Stimulated activated CD8-positive, alpha-beta memory T cell treated with anti-CD3 and anti-CD28 coated beads, Interleukin-12 subunit alpha, Interleukin-12 subunit beta, amount 100 ng/mL, for 4 hours (primary cell): Measurements from ENCODE around the gene TBATA.
"Not testable (repeated sequence)": the region's sequence is repeated elsewhere in the genome, so short reads cannot be mapped to it uniquely, and the experiment has no call there.

Experiments used
- DNase-seq: peaks from one replicate; pipeline ENCODE4 v3.0.0-alpha.2; 2020; ENCODE audit warnings: low read depth

Gene TBATA

DNA sequence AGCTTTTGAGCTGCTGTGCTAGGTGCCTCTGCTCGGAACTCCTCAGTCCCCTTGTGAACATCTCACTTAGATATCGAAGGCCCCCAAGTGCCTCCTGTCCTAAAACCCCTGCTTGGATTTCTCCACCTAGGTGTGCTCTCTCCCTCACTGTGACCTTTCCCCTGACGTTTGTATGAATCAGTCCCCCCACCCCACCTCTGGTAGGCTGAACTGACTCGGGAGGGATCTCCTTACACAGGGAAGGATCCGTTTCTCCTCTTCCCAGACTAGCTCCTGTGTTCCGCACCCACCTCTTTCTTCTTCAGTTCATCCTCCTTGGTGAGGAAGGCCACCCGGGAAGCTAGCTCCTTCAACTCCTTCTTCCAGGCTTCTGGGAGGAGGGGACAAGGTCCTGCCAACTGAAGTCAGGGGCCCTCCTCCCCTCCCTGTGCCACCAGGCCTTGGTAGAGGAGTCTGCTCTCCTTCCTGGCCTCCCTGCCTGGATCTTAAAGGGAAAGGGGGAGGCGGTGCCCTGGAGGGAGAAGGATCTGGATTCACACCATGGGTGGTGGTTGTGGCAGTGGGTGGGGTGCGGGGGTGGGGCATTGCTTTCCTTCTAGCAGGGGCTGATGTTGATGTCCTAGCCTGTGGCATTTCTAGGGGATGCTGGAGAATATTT lies 6.8 kb downstream of the TBATA start:
- DNase-seq, result no peak

DNA sequence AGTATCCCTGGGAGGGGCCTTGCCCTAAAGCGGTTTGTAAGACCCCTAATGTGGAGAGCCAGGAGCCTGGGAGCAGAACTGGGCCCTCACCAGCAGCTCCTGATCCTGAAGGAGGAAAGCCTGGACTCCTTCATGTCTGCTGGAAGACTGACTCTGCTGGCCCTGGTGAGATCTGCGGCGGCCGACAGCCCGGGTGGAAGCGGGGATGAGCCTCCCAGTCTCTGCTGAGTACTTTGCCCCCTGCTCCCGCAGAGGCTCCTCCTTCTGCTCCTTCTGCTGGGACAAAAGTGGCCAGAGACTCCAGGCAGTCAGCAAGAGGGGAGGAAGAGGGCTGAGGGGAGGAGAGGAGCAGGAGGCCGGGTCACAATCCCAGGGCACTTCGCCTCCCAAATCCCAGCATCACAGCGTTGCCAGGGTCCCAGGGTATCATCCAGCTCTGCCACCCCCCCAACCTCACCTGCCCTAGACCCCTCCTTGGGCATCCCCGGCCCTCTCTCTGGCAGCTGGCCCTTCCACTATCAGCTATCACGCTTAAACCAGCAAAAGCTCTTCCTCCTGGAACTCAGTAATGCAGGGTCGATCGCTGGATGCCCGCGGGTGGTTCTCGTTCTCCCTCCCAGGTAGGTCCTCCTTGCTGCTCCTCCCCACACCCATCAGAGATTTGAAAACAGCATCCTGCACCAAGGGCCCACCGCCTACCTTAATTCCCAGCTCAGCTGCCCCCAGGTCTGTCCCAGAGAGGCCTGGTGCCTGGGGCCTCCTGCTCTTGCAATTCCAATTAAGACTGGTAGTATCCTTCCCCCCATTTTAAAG lies 7.9 kb downstream of the TBATA start:
- DNase-seq, result no peak

DNA sequence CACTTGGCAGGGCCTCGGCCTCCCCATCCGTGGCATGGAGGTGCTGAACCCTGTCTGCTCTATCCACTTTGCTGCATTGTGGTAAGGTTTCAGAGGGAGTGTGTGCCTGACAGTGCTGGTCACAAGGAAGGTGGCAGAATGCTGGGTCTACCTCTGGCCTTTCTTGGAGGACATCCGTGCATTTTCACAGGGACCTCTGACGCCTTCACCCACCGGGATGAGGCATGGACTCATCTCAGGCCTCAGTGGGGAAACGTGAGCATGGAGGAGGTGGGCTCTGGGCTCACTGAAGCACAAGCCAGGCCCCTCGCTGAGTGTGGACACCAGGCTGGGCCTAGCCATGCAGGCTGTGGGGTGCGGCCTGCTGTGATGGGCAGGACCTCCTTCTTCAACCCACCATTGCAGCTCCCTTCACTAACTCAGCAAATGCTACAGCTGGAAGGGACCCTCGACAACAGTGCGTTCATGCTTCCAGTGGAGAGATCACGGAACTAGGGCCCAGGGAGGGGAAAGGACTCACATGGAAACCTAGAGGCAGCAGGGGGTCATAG lies 8.6 kb downstream of the TBATA start:
- no peak for DNase-seq

DNA sequence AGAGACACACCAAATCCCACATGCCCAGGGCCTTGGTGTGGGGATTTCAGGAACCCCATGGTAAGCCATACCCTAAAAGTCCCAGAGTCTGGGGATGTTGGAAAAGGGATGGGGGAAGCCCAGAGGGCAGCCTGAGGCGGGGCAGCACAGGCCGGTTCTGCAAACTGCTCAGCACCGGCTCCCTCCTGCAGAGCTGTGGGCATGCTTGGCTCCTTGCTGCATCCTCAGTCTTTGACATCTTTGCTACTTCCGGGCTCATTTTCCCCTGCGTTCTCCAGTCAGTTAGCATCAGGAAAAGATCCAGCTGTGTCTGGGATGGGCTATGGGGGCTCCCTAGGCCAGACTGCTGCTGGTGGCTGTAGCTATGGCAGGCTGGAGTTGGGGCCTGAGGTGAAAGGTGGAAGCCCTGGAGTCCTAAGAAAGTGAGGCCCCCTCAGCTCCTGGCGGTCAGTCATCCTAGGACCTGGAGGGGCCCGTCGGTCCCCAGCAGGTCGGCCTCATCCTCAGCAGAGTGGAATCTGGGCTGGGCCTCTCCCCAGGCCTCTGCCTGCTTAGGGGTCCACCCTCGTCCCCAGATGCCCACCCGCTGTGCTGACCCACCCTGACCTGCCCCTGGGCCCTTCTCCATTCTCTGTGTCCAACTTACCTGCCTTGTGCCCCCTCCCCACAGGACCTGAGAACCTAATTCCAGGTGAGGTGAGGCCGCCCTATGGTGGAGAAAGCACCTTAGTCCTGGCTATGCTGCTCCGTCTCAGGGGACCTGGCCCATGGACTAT lies 9.3 kb downstream of the TBATA start:
- no peak for DNase-seq

DNA sequence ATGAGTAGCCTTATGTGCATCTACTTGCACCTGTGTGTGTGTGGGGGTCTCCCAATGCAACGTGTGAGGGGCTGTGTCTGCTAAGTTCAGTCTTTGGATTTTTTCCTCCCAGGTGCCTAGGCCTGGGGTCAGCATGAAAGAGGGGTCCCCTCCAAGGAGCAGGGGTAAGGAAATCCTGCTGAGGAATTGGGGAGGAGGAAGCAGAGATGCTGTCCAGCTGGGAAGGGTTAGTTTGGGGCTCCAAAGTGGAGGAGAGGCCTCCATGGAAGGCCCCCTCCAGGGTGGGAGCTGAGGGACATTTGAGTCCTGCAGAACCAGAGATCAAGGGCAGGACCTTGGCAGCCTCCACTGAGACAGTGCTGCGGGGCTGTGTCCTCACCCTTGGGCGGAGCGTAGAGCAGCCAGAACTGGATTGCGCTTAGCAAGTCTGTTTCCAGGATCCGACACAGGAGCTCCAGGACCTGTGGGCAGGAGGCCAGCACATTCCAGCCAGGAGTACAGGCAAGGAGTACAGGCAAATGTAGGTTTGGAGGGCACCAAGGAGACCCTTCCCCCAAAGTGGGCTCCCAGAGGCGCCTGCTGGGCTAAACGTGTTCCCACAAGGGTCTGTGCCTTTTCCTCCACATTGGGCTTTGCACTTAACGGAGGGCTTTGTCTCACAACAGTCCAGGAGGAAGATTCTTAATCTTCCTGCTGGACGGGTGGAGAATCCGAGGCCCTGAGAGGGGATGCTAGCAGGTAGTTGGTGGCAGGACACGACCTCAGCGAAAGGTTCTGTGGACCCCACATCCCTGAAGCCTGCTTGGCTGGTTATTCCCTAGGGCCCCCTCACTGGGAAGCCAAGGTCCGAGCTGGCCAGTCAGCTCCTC lies 10.1 kb downstream of the TBATA start:
- DNase-seq, result no peak

DNA sequence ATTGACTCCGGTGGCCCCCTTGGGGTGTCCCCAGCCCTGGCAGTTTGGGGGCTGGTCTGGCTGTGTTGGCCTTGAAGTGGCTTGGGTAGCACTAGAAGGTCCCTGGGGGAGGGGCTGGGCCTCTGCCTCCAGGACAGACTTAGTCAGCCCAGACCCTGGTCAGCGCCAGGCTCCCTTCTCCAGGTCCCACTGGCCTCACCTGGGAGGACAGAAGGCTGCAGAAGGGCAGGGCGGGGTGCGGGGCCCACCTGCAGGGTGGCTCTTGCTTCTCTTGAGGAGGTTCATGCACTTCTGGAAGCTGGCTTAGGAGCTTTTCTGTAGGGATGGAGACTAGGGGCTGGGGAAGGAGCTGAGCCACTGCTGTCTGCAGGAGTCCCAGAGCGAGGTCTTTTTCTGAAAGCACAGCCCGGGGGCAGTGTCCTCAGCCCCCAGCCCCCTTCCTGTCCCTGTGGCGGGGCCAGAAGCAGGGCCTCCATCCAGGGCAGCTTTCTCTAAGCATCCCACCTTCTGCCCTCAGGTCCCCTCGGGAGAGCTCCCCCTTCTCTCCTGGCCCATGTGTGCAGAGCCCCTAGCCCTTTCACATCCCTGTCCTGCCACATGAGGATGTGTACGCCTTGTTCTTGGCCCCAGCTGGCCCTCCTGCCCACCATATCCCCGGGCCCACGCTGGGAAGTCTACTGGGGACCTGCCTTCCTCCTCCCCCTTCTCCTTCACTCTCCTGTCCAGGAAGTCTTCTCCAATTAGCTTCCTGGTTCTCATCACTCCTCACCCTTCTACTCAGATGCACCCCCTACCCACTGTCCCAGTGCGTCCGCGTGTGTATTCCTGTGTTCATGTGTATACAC lies 11.0 kb downstream of the TBATA start:
- no peak for DNase-seq

DNA sequence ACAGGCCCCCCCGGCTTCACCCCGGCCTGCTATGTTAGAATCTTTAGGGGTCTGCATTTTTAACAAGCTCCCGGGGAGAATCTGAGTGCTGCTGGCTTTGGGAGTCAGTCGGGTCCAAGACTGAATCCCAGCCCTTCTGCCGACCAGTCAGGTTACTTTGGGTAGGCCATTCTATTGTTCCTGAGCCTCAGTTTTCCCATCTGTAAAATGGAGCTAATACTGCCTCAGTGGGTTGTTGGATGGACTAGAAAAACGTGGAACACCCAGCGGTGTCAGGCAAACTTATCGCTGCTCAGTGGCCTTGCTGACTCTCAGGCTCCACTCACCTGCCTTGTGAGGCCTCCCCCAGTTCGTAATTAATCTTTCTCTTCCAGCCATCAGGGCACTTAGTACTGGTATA lies 11.7 kb downstream of the TBATA start:
- DNase-seq, result no peak

DNA sequence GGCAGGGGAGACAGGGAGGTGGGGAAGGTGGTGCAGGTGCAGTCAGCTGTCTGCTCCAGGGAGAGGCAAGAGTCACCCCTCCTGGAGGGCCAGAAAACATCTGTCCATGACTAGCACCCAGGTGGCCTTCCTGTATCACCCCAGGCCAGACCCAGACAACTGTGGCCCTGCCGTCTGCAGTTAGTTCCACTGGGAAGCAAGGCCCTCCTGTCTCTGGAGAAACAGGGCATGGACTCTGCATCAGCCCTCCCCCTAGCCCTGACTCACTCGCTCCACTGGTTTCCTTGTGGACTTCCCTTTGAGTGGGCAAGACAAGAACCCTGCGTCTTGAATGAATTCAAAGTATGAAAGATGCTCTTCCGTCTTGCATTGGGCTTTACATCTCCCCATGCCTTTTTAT lies 12.6 kb downstream of the TBATA start:
- DNase-seq, result no peak

DNA sequence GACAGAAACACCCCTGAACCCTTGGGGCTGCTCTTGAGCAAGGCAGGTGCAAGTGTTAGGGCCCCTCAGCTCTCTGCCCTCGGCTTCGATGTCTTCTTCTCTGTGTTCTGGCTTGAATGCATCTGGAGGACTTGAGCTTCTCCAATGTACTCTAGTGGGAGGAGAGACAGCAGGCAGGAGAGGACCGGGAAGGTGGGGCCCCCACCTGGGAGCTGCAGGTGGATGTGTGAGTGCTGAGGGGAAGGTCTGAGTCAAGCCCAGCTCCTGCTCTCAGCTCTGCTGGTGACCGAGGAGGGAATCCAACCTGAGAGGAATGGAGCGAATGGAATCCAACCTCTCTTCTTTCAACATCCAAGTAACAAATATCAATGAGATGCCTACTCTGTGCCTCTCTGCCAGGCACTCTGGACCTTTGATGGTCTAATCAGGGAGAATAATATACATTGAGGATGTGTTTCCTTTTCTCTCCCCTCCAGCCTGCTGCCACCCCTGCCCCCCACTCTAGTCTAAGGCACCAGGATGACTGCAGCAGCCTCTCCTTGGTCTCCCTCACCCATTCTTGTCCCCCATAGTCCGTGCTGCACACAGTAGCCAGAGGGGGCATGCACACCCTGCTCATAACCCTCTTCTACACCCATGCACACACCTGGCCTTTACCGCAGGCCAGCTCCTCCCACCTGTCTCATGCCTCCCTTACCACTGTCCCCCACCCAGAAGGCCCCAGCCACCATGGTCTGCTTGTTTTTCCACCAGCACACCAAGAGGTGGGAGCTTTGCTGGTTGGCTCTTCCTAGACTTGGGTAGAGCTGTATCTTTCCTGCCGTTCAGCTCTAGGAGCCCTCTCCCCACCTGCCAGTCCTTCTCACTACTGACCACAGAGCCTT lies 13.6 kb downstream of the TBATA start:
- no peak for DNase-seq

DNA sequence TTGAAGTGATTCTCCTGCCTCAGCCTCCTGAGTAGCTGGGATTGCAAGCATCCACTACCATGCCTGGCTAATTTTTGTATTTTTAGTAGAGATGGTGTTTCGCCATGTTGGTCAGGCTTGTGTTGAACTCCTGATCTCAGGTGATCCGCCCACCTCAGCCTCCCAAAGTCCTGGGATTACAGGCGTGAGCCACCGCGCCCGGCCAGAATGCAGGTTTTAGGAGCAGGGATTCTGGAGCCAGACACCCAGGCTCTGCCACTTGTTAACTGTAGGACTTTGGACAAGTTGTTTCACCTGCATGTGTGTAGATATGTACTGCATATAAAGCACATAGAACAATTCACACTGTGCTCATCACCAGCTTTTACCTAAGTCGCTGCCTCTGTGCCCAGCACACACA lies 14.7 kb downstream of the TBATA start:
- not testable (repeated sequence) for DNase-seq

DNA sequence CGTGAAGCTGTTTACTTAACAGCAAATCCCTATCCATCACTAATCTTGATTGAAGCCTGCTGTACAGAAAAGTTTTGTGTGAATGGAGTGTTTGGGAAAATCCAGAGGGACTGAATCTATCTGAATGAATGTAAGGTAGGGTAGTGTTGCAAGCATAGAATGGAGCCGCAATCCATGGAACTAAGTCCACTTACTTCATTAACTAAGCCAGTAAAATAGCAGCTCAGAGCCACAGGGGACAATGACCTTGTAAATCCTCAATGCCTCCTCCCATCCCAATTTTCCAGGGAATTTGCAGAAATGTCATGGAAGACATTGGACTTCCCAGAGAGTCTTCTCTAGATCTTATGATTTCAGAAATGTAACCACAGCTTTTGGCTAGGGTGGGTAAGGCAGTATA lies 15.2 kb downstream of the TBATA start:
- DNase-seq, result no peak

DNA sequence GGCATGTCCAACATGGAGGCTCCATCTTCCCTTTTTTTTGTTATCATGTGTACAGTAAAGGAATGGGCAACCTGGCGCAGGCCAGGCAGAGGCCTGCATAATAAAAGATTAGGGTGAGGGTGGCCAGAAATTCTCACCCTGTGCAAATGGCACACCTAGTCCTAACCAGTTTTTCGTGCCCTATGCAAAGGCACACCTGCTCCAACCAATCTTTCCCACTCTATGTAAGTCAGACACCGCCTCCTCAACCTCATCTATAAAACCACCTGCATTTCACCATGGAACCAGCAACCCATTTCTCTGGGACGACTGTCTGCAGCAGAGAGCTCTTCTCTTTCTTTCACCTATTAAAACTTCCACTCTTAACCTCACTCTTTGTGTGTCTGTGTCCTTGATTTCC lies 16.1 kb downstream of the TBATA start:
- no peak for DNase-seq

DNA sequence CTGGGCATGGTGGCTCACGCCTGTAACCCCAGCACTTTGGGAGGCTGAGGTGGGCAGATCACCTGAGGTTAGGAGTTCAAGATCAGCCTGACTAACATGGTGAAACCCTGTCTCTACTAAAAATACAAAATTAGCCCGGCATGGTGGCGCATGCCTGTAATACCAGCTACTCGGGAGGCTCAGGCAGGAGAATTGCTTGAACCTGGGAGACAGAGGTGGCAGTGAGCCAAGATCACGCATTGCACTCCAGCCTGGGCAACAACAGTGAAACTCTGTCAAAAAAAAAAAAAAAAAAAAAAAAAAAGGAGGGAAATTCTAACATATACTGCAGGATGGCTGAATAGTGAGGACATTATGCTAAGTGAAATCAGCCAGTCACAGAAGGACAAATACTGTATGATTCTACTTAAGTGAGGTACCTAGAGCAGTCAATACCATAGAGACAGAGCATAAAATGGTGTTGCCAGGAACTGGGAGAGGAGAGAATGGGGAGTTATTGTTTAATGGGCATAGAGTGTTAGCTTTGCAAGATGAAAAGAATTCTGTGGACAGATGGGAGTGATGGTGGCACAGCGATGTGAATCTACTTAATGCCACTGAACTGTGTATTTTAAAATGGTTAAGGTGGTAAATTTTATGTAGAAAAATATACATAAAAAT lies 17.0 kb downstream of the TBATA start:
- not testable (repeated sequence) for DNase-seq

DNA sequence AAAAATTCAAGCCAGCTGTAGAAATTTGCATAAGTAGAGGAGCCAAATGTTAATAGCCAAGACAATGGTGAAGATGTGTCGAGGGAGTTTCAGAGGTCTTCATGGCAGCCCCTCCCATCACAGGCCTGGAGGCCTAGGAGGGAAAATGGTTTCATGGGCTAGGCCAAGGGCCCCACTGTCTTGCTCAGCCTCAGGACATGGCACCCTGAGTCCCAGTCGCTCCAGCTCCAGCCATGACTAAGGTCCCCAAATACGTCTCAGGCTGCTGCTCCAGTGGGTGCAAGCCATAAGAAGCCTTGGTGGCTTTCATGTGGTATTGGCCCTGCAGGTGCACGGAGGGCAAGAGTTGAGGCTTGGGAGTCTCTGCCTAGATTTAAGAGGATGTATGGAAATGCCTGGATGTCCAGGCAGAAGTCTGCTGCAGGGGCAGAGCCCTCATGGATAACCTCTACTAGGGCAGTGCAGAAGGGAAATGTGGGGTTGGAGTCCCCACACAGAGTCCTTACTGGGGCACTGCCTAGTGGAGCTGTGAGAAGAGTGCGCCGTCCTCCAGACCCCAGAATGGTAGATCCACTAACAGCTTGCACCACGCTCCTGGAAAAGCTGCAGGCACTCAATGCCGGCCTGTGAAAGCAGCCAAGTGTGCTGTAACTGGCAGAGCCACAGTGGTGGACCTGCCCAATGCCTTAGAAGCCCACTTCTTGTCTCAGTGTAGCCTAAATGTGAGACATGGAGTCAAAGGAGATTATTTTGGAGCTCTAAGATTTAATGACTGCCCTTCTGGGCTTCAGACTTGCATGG lies 19.2 kb downstream of the TBATA start:
- DNase-seq, result no peak

DNA sequence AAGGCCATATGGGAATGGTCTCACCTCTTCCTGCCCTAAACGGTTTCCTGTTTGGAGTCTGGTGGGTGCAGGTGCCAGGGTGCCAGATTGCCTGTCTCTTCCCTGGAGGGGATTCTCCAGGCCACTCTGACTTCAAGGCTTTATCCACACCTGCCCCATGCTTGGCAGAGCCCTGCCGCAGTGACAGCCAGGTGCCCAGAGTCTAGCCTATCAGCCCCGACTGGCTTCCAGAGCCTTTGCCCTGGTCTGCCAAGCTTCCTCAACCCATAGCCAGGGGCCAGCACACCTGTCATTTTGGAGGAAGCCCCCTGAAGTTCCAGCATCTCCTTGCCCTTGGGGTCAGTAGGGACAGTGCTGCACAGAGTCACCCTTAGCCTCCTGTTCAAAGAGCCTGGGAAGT lies 21.6 kb downstream of the TBATA start:
- DNase-seq, result no peak

DNA sequence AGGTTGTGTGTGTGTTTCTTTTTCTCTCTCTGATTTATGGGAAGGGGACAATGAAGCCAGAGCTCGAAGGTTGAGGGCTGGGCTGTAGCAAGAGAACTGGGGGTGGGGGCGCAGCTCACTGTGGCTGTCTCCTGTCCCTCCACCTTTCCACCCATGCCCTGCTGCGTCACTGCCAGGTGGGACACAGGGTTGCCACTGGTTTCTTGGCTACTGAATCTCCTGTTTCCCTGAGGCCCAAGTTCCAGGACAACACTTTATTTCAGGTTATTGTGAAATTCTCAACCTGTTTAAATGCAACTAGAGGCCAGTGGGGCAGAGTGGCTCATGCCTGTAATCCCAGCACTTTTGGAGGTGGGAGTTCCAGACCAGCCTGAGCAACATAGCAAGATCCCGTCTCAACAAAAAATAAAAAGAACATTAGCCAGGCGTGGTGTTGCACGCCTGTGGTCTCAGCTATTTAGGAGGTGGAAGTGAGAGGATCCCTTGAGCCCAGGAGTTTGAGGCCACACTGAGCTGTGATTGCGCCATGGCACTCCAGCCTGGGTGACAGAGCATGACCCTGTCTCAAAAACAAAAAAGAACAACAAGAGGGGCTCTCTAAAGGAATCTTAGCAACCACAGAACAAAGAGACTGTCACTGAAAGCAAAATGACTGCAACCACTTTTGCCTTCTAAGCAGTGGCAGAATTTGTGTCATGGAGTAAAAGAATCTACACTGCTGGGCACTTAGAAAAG lies 22.6 kb downstream of the TBATA start:
- no peak for DNase-seq

DNA sequence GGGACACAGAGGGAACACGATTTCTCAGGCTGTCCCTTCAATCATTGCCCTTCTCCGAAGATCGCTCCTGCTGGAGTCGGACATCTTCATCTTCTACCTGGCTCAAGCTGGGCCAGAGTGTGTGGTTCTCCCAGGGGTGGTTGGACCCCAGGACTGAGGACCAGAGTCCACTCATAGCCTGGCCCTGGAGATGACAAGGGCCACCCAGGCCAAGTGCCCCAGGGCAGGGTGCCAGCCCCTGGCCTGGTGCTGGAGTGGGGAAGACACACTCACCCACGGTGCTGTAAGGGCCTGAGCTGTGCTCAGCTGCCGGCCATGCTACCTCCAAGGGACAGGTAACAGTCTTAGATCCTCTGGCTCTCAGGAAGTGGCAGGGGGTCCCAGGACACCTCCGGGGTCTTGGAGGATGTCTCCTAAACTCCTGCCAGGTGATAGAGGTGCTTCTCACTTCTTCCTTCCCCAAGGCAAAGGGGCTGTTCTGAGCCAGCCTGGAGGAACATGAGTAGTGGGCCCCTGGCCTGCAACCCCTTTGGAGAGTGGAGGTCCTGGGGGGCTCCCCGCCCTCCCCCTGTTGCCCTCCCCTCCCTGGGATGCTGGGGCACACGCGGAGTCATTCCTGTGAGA lies 23.3 kb downstream of the TBATA start:
- DNase-seq, result no peak
